GM10248 (cell line): ENCODE results near the gene EFCAB3.

Source experiments
- CTCF ChIA-PET: fragments of 300-600 bp; sonication (Branson Sonifier 250); formaldehyde crosslinking; extraction: SDS; loops from one replicate; lab custom pipeline; 2021; ENCODE audit warnings: antibody characterized with exemption; lab: Yijun Ruan, JAX
- POLR2A ChIA-PET: fragments of 350-650 bp; sonication (Branson Sonifier 250); formaldehyde crosslinking; extraction: SDS; loops from one replicate; lab custom pipeline; 2020; ENCODE audit warnings: antibody characterized with exemption; lab: Yijun Ruan, JAX
- DNase-seq: peaks from one replicate; pipeline ENCODE4 v3.0.0; 2012; ENCODE audit errors: extremely low spot score
- CTCF ChIP-seq: IDR thresholded peaks from 2 replicates; pipeline ENCODE4 v1.5.1; 2012; ENCODE audit warnings: mild to moderate bottlenecking, low read depth; ENCODE audit errors: extremely low read depth, missing control alignments, control extremely low read depth

Gene EFCAB3

GRCh38 chr17:62380253-62380652 is at the start of gene EFCAB3:
Gene EFCAB3 (plus strand): TSS chr17:62380553. CDS start chr17:62382980, 2,427 bp downstream.
- DNase-seq = no peak
- TF ChIP-seq CTCF = no peak
- CTCF ChIA-PET = interaction anchor here (1.0 kb wide), 1 partner anchor 8 kb away, joined by 3 read pairs; no protein-coding TSS in a partner anchor
- POLR2A ChIA-PET = no interaction called here

GRCh38 chr17:62336527-62336926 is 43.8 kb upstream of the EFCAB3 start:
- CTCF ChIA-PET = interaction anchor here (1.6 kb wide), 1 partner anchor 16 kb away, joined by 4 read pairs; no protein-coding TSS in a partner anchor

GRCh38 chr17:62343764-62344270 is 36.5 kb upstream of the EFCAB3 start:
- ChIA-PET CTCF (no interaction called here), POLR2A (no interaction called here)
- DNase-seq = no peak
- no peak for TF ChIP-seq CTCF

More at GRCh38 chr17:62336527-62336926, 43.8 kb upstream of the EFCAB3 start:
- no peak for DNase-seq
- no peak for TF ChIP-seq CTCF
- POLR2A ChIA-PET = no interaction called here

GRCh38 chr17:62351176-62351575 is 29.2 kb upstream of the EFCAB3 start:
- DNase-seq = no peak
- TF ChIP-seq CTCF = no peak
- ChIA-PET CTCF (no interaction called here), POLR2A (no interaction called here)

GRCh38 chr17:62366191-62366590 is 14.2 kb upstream of the EFCAB3 start:
- DNase-seq = no peak
- no peak for TF ChIP-seq CTCF
- CTCF ChIA-PET = interaction anchor here (1.2 kb wide), 1 partner anchor 12 kb away, joined by 3 read pairs; no protein-coding TSS in a partner anchor
- POLR2A ChIA-PET = no interaction called here

- ChIA-PET CTCF (no interaction called here), POLR2A (no interaction called here)
- DNase-seq = no peak
- TF ChIP-seq CTCF = no peak
These were observed 1.2 kb downstream of the EFCAB3 start for GRCh38 chr17:62381561-62381960.
